Right lung (tissue), 10 donors: ENCODE measurements around the gene OR14A2. TPM values are rescaled to one million over a fixed set of nuclear protein-coding genes. Genes with fewer than 3 reads are reported as not detected.
"Not testable (repeated sequence)": the region's sequence is repeated elsewhere in the genome, so short reads cannot be mapped to it uniquely, and the experiment has no call there.

Source experiments
- DNase-seq, 2 donors: peaks; one replicate each; pipeline ENCODE4 v3.0.0-alpha.2; 2013
- long read RNA-seq, 8 donors: transcript quantifications; one replicate each; lab custom pipeline, GENCODE V29; 2026
- polyA plus RNA-seq, 5 donors: library from polyadenylated mRNA; unstranded; fragments of 120-200 nt; gene quantifications; one replicate each; pipeline versions ENCODE4 v1.2.1 to v1.2.3, GENCODE V29; 2013; ENCODE audit warnings: inconsistent platforms in 1 of 5, low replicate concordance in 1 of 5; ENCODE audit not compliant: insufficient read length in 5 of 5, insufficient read depth in 1 of 5

Gene OR14A2
- polyA plus RNA-seq: not detected
- long read RNA-seq, donor 1: 0 reads
- long read RNA-seq, donor 2: 0 reads
- long read RNA-seq, donor 3: 0 reads
- long read RNA-seq, donor 4: 0 reads
- long read RNA-seq, donor 5: 0 reads
- long read RNA-seq, donor 6: 0 reads
- long read RNA-seq, donor 7: 0 reads
- long read RNA-seq, donor 8: 0 reads

GRCh38 chr1:247748041-247748440, at the start of gene OR14A2:
OR14A2 (minus strand) TSS chr1:247748141.
- no peak for DNase-seq

GRCh38 chr1:247797518-247797917, 49.6 kb upstream of the OR14A2 start:
- no peak for DNase-seq

GRCh38 chr1:247769603-247770002, 21.7 kb upstream of the OR14A2 start:
- no peak for DNase-seq

GRCh38 chr1:247760456-247760855, 12.5 kb upstream of the OR14A2 start, which contains the start of gene OR1C1:
OR1C1 (minus strand) TSS chr1:247760556; CDS start chr1:247758406, 2,150 bp downstream.
- DNase-seq: no peak

- not testable (repeated sequence) for DNase-seq
Observed at GRCh38 chr1:247754311-247754710, 6.4 kb upstream of the OR14A2 start.

- no peak for DNase-seq
Observed at GRCh38 chr1:247749870-247750269, 1.9 kb upstream of the OR14A2 start.

- DNase-seq: no peak
Observed at GRCh38 chr1:247747616-247748015, 325 bp downstream of the OR14A2 start.

- no peak for DNase-seq
Observed at GRCh38 chr1:247746391-247746935, 1.5 kb downstream of the OR14A2 start.

GRCh38 chr1:247742215-247742760, 5.7 kb downstream of the OR14A2 start:
- DNase-seq: not testable (repeated sequence)

GRCh38 chr1:247741756-247742155, 6.2 kb downstream of the OR14A2 start:
- DNase-seq: no peak

- no peak for DNase-seq
Observed at GRCh38 chr1:247740721-247741120, 7.2 kb downstream of the OR14A2 start.

GRCh38 chr1:247738315-247738714, 9.6 kb downstream of the OR14A2 start, which contains the start of gene OR14K1:
OR14K1 (plus strand) TSS chr1:247738615; CDS start chr1:247738615, 0 bp downstream.
- DNase-seq: no peak

GRCh38 chr1:247721222-247721621, 26.7 kb downstream of the OR14A2 start:
- DNase-seq: no peak

GRCh38 chr1:247716546-247716945, 31.4 kb downstream of the OR14A2 start, which contains the start of gene OR6F1:
OR6F1 (minus strand) TSS chr1:247716646; CDS start chr1:247712755, 3,891 bp downstream.
- DNase-seq: no peak

GRCh38 chr1:247713753-247714152, 34.2 kb downstream of the OR14A2 start:
- DNase-seq: no peak

- DNase-seq: not testable (repeated sequence)
Observed at GRCh38 chr1:247710681-247711080, 37.3 kb downstream of the OR14A2 start.

- DNase-seq: no peak
Observed at GRCh38 chr1:247701338-247701737, 46.6 kb downstream of the OR14A2 start.

GRCh38 chr1:247681288-247681897, 66.5 kb downstream of the OR14A2 start:
- peak in 1 of 2 donors; percentile 7 for DNase-seq

GRCh38 chr1:247680171-247680570, 67.8 kb downstream of the OR14A2 start:
- DNase-seq: no peak

- no peak for DNase-seq
Observed at GRCh38 chr1:247679639-247680038, 68.3 kb downstream of the OR14A2 start, which contains the start of gene OR13G1. OR13G1 (minus strand) TSS chr1:247679739; CDS start chr1:247673041, 6,698 bp downstream.
